GM12878 (cell line): ENCODE data around the gene ABCG4.

Source experiments
- MAX ChIP-seq: IDR thresholded peaks from 2 replicates; pipeline ENCODE4 v1.6.1; 2012; ENCODE audit warnings: low read depth, low read length, improper control_type of control experiment
- NRF1 ChIP-seq: conservative IDR thresholded peaks from 2 replicates; pipeline ENCODE4 v1.6.1; 2011; ENCODE audit warnings: mild to moderate bottlenecking, low read depth, low read length, improper control_type of control experiment
- POLR2A ChIP-seq: IDR thresholded peaks from 2 replicates; pipeline ENCODE4 v1.6.1; 2011; ENCODE audit warnings: low read depth, mild to moderate bottlenecking, low read length
- ZNF274 ChIP-seq: IDR thresholded peaks from one replicate; pipeline ENCODE4 v1.8.0; 2011; ENCODE audit not compliant: insufficient read length, insufficient read depth

DNA sequence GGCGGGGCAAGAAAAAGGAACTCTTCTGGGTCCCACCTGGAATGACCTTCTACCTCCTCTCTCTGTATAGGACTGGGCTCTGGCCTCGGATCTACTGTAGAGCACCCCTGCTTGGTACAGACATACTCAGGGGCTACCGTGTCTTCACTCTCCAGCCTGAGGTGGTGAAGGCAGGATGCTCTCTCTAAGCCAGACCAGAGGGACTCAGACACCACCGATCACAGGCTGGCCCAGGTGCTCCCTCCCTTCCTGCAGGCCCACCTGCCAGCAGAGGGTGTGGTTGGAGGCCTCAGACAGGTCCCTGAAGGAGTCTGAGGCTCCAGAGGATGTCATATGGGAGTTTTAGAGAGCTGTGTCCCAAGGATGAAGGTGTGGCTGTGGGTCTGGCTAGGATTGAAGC lies 40.5 kb downstream of the ABCG4 start:
- TF ChIP-seq ZNF274 (no peak), MAX (no peak), NRF1 (no peak), POLR2A (no peak)
